GM21390 (cell line): Measurements from ENCODE around the gene DCAF6.
A peak's percentile ranks its signal among the peaks of the same experiment; 100 is the strongest.

Source experiments
- ATAC-seq: cut with Tn5 transposase; IDR thresholded peaks from one replicate; pipeline ENCODE4 v1.9.1; 2021; ENCODE audit not compliant: unreplicated experiment

DCAF6 gene

DNA sequence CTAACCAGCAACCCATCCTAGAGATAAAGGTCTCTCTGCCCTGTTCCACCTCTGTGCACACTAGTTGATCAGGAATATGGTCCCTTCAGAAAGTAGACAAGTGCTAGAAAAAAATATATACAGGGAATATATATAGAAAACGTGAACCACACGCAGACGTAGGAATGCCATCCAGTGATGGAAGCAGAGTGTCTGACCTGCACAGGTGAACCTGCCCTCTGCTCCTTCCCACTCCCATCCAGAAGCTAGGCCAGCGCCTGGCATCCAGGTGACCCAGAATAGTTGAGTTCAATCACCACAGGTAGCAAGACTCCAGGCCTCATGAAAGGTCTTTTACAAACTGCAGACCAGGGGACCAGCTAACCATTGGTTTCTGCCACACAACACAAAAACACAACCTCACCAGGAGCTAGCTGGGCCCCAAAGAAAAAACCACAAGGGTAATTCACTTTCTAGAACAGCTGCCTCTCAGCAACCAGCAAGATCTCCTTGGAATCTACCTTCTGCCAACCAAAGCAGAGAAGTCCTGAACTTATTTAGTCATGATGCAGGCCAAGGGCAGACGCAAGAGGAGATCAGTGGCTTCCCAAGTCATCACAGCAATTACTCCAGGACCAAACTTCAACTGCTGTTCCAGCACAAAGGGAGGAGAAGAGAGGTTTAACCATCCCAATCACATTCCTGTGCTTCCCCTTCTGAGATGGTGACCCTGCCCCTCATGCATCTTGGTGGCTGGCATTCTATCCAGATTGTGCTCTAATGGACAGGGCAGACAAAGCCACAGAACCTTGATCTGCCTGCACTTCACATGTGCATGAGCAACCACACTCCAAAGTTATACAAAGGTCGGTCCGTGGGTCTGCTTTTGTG lies 147.2 kb downstream of the DCAF6 start:
- no peak for ATAC-seq

DNA sequence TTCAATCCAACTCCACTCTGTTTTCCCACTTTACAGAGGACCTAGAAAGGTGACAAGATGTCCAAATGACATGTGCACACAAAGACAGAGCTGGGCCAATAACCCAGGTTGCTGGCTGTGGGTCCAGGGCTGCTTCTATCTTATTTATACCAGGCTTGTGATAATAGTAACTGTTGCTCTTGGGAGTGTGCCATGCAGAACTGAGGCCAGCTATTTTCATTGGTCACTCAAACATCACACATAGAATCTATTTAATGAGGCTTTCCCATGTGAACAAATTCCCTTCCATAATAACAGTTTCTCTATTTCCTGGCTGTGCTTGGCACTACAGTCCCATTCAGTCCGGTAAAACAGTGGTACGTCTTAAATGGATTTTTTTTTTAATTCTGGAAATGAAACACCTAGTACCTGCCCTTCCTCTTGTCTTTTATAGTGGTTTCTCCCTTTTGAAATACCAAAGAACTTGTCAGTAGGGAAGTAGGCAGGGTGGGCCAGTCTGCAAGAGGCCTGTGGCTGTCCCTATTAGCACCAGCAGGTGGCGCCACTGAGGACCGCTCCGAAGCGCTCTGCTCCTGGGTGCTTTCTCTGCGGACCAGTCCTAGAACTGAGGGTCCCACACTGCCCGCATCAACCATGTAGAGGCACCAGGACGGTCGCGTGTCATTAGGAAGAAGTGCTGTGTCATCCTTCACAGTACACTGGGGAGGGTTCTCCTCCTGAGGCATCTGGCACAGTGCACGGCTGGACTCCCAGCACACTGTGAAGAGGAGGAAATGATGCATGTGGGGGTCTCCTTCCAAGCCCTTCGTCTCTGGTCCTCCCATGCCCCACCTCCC lies 148.1 kb downstream of the DCAF6 start:
- peak; percentile 56 for ATAC-seq

DNA sequence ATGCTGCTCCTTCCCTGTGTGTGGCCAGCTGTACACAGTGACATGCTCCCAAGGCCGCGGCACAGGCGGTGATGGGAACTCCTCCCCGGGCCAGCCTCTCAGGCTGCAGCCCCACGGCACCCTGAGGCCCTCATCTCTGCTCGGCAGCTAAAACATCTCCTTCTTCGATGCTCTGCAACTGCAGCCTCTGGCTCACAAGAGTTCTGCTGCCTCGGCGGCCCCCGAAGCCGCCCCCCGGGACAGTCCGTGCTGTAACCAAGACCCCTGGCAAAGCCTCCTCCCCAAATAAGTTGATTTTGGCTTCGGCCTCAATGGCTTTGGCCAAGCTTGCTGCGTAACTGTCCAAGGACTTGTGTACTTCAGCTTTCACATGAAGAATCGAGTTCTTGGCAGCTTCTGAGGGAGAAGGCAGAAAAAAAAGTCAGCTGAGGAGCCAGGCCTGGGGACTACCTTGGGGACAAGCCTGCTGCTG lies 149.0 kb downstream of the DCAF6 start:
- ATAC-seq, result no peak

DNA sequence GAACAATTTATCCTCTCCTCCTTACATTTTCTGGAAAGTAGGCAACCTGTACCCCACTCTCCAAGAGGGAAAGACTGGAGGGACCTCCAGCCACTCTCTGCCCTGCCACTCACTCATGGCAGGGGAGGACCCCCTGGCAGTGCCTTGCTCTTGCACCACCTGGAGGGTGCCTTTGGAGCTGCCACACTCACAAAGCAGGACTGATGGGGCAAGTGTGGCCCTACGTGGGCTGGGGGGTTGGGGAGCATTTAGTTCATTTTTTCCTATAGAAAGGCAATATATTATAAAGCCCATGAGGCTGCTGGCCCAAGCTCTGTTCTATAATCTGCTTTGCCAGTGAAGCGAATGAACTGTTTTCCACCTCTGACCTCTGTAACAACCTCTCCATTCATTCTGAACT lies 150.0 kb downstream of the DCAF6 start:
- no peak for ATAC-seq

DNA sequence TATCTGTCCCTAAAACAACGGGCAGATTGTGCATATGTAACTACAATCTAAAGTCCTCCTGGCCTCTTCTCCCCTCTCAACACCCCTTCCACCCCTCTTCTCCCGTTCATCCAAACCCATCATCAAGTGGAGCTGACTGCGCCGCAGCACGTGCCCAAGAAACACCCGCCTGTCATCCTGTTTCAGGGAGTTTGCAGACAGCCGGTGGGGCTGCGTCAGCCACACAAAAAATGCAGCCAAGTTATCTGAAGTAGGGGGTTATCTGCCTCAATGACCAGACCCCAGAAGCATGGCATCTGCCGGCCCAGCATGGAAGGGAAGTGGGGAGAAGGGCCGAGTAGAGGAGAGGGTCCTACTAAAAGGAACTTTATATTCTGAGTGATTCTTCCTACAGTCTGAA lies 151.2 kb downstream of the DCAF6 start:
- no peak for ATAC-seq

DNA sequence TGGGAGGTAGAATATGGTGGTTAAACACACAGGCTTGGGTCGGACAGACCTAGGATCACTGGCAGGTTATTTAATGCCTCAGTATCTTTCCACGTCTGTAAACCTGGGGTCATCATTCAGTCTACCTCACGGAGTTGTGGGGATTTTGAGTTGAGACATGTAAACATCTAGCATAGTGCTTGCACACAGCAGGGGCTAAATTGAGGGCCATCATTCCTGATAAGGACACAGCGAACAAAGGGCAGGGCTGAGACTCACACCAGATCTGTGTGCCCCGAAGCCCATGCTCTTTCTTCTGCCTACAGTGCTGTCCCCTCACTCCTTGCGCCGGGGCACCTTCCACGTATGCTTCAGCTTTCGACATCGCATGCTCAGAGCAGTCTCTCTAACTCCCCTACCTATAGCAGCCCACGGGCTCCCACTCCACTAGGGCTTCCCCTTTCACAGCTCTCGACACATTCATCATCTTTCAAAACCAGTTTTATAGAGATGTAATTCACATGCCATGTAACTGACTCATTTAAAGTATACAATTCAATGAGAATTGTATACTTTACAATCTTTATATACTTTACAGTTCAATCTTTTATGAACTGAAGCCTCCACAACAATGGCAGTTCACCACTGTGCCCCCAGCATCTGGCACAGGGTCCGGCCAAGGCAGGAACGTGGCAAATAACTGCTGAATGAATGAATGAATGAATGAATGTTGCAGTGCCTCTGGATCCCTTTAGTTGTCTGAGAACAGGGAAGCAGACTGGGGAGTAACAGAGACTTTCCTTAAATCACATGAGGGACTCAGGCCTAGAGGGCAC lies 152.2 kb downstream of the DCAF6 start:
- ATAC-seq, result no peak

DNA sequence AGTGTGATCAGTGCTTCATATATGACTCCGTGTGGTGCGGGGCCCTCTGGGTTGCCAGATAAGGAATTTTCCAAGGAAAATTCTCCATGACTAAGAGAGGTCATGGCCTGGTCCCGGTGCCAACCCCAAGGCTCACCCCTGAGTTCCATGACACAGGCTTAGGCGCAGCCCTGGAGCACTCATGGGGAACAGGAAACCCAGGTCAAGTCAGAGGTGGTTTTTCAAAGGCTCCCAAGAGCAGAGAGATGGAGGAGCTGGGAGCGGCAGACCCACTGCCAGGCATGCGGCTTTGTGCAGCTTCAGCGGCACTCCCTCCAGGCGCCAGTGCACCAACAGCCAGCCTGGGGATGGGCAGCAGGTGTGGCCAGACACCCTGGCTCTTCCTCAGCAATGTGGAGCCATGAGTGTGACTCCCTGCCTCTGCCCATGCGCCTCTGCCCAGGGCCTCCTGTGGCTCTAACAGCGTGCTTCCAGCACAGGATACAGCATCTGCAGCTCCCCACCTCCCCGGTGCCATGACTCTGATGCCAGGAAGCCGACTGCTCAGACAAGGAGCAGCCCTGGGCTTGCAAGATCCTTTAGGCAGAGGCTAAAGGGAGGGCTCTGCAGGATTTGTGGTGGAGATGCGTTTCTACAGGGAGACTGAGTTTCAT lies 153.0 kb downstream of the DCAF6 start:
- no peak for ATAC-seq

DNA sequence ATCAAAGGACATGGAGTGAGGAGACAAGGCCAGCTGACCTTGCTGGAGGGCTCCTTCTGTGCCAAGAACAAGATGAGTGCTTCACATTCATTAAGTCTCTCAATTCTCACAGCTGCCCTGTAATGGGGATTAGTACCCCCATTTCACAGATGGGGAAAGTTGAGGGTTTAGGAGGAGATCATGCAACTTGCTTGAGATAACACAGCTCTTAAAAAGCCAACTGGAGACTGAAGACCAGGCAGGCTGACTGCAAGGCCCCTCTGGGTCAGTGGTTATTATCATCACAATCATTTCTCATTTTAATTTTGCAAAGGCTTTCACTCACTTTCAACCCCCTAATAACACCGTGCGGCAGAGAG lies 153.5 kb downstream of the DCAF6 start:
- no peak for ATAC-seq

DNA sequence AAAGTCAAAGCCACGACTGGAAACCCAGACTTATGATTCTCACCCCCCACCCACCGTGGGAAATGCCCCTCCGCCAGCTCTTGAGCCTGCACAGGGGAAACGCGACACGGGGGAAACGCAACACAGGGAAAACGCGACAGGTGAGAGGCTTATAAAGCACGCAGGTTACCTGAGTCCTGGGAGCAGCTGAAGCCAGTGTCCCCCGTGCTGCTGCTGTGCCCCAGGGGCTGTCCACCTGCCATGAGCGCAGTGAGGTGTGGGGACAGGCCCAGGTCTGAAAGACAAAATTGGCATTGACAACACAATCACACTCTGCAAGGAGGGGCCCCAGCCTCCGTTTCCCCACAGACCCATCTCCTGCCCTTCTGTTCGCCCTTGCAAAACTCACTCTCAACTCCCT lies 153.9 kb downstream of the DCAF6 start:
- ATAC-seq, result no peak

DNA sequence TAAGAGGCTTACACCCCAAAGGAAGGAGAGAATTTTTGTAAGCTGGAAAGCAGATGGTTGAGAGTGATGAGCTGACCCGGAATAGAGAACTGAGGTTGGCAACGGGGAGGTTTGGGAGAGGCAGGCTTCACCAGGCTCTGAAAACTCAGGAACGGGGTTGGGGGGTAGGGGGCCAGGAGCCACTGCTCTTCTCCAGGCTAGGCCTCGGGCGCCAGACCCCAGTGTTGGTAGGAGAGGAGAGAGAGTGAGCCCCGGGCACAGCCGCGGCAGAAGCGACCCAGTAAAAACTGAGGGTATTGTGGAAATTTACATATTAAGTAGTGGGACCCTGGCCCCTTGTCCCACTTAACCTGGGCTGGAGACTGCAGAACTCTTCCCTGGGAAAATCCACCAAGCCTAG lies 154.6 kb downstream of the DCAF6 start:
- no peak for ATAC-seq

DNA sequence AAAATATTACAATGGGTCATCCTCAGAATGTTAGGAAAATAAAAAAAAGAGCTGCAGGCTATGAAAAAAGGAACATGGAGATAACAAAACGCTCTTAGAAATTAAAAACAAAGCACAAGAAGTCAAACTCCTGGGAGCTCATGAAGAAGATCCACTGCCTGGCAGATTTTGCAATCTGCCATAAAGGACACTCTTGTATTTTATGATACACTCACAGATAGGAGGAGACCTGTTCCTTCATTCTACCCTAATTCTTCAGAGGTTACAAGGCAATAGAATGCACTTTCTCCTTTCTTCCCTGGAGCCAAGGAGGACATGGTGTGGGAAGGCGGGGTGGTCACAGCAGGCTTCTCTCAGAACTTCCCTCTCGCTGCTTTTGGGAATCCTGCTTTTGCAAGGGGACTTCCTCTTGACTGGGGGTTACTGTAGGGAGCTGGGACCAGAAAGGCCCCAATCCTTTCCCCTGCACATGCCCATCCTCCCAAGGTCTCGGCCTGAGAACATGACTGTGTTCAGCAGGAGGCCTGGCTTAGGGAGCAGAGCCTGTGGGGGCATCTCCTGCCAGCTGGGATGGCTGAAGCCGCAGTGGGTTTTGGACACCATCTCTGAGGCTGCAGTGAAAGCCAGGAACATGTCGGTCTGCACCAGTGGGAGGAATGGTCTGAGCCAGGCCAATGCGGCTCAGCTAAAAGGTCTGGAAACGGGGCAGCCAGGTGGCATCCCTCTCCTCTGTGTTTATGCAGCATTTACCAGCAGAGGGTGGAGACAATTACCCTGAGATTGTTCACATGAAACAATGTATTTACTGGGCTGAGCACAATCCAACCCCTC lies 155.5 kb downstream of the DCAF6 start:
- ATAC-seq, result no peak

DNA sequence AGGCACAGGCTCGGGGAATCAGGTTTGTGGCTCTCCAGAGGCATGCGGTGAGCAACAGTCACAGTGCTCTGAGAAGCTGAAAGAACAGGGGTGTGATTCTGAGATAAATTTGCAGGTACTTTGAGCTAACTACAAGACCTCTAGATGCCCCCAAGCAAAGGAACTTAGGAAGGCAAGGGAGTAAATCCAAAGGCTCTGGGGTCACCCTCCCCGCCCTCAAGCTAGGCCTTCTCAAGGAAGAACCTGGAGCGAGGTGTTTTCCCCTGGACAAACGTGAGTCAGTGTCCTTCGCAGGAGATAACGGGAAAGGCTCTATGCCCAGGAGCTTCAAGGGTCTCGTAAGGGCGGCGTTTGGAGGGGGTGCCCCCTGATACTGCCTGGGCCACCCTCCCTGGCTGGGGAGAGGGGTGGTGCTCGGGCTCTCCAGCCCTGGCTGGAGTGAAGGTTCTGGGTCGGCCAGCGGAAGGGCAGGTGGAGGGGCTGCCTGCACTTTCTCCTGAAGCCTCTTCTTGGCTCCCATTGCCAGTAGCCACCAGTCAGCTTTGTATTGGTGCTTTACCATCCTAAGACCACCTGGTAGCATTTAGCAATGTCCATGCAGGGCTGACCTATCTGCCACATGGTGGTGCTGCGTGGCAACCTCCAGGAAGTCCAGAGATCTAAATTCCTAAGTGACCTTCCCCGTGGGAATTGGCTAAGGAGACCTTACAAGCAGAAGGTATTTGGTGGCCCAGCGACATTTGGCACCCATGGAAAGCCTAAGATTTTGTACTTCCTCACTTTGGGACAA lies 156.3 kb downstream of the DCAF6 start:
- ATAC-seq, result no peak

DNA sequence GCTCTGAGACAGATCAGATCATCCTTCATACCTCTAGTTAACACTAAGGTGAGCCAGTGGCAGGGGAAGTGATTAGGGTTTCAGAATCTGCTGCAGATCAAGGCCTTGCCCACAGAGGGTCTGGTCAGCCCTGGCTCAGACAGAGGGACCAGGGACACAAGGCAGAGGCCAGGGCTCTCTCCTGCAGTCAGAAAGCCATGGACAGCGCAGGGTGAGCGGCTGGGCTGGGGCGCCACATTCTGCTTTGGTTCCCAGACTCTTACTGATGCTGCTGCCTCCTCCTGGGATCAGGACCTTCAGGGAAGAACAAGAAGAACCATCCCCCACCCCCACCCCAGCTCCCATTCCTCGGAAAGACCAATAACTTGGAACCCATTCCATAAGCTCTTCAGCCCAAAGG lies 157.1 kb downstream of the DCAF6 start:
- no peak for ATAC-seq

DNA sequence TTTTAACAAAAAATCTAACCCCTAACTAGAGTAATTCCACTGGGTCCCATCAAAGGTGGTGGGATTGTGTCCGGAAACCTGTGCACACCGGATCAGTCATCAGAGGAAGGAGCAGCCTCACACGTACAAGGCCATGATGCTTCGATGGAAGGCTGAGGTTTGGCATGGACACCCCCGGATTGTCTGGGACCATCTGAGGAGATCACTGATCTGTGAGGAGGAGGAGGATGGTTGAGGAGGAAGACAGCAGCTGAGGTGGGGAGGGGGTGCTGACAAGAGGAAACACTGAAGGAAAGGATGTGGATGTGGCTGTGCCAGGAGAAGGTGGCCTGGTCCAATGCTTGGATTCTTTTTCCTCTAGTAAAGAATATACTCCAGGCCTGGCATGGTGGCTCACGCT lies 159.0 kb downstream of the DCAF6 start:
- no peak for ATAC-seq

DNA sequence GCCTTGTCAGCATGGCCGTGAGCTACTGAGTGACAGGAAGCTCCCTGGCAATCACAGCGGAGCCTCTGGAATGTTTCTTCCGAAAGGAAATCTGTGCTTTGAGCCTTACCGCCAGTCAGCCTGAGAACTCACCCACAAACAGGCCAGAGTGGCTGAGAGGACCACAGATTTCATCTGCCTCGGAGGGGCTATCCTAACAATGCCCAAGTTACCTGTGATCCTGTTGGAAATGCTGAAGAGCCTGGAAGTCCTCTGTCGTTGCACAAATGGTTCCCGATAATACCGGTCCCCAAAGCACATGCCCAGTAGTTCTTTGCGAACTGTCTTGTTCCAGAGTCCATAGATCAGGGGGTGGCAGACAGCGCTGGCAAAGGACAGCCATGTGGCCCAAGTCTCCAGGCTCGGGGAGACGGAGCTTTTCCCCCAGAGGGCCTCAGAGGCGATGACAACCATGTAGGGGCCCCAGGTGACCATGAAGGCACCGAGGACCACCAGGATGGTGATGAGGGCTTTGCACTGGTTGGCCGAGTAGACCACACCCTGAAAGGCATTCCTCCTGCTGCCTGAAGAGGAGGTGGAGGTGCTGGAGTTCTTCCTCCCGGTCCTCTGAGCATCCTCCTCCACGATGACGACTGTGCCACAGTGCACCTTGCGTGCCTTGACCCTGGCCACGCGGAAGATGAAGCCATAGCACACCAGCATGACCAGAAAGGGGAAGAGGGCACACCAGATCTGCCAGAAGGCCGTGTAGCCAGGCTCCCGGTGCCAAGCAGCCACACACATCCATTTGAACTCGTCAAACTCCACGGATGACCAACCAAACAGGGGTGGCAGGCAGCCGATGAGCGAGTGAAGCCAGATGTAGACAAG lies 160.0 kb downstream of the DCAF6 start:
- no peak for ATAC-seq

DNA sequence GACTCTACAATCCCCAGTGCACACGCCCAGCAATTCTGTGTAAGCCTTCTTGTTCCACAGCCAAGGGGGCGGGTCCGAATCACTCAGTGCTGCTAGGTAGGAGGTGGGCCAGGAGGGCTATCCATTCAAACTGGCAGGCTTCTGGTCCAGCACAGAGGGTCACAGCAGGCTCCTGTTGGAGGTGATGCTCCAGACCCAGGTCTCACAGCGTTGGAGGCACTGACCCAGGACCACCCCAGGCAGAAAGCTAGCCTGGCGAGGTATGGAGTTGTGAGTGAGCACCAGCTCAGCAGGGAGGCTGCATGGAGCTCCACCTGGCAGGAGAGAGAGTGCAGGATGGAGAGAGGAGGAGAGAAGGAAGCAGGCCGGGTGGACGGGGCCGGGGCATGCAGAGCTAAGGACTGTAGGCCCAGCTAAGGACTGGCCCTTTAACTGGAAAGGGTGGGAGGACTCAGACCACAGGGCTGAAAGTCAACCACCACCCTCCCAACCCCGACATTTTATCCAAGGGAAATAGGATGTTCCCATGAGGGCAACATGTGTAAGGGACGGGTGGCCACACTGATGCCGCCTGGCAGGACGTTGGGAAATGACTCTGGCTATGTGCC lies 161.5 kb downstream of the DCAF6 start:
- ATAC-seq, result no peak

DNA sequence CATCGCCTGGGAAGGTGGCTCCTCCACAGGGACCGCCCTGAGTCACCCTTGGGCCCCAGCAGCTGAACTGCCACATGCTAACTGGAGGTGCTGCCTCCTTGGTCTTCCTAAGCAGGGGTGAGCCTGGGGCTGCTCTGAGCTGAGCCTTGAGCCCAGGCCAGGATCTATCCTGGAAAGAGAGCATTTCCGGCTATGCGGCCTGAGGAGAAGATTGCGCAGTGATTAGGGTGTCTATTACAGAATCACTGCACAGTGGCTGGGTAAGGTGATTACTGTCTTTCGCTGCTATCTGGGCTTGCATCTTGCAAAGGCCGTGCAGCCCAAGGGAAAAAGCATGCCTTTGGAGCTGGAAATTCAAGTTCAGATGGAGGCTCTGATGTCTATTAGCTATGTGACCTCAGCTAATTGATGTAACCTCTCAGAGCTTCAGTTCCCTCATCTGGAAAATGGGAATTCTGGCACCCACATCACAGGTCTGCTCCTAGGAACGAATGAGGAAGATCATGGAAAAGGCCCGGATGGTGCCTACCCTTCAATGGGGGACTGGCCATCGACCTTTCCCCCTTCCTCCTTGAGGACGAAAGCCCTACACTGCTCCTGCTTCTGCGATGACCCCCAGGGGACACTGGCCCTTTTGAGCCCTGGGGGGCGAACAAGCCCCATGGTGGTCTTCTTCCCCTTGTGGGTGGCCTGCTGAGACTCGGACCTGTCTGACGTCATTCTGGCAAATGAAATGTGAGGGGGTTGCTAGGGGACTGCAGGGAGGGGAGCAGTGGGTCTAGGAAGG lies 162.2 kb downstream of the DCAF6 start:
- no peak for ATAC-seq
